Calu3 (cell line): ENCODE data around the gene TTC28. TPM values are rescaled to one million over a fixed set of nuclear protein-coding genes. Genes with fewer than 3 reads are reported as not detected.

ENCODE experiments used
- BruUV-seq: library from RNA; stranded (reverse); fragments of 400-500 nt; replicated peaks from 2 replicates; lab custom pipeline; 2021; lab: Mats Ljungman, UMichigan
- CTCF ChIA-PET: fragments of 300-600 bp; sonication (Branson Sonifier 250); formaldehyde crosslinking; loops from one replicate; lab custom pipeline; 2022; ENCODE audit warnings: antibody characterized with exemption; lab: Charles Lee
- DNase-seq: peaks from one replicate; pipeline ENCODE4 v3.0.0; 2022
- H3K27ac Mint-ChIP-seq: one replicate; pipeline ENCODE4 v1.8.0; 2022; ENCODE audit warnings: mixed read lengths; ENCODE audit not compliant: unreplicated experiment
- H3K27me3 Mint-ChIP-seq: one replicate; pipeline ENCODE4 v1.8.0; 2022; ENCODE audit warnings: mixed read lengths; ENCODE audit not compliant: unreplicated experiment
- H3K36me3 Mint-ChIP-seq: one replicate; pipeline ENCODE4 v1.8.0; 2022; ENCODE audit warnings: mild to moderate bottlenecking, moderate library complexity, mixed read lengths; ENCODE audit not compliant: insufficient read depth, unreplicated experiment
- H3K4me1 Mint-ChIP-seq: one replicate; pipeline ENCODE4 v1.8.0; 2022; ENCODE audit warnings: mild to moderate bottlenecking, low read depth, mixed read lengths; ENCODE audit not compliant: unreplicated experiment
- H3K4me3 Mint-ChIP-seq: one replicate; pipeline ENCODE4 v1.8.0; 2022; ENCODE audit warnings: mild to moderate bottlenecking, low read depth, moderate library complexity, mixed read lengths; ENCODE audit not compliant: unreplicated experiment
- H3K9me3 Mint-ChIP-seq: one replicate; pipeline ENCODE4 v1.8.0; 2022; ENCODE audit warnings: low read depth, mixed read lengths; ENCODE audit not compliant: unreplicated experiment
- CTCF ChIP-seq: fragments of 200-600 bp; IDR thresholded peaks from one replicate; pipeline ENCODE4 v1.8.0; 2022; ENCODE audit warnings: antibody characterized with exemption; ENCODE audit not compliant: unreplicated experiment
- intact Hi-C: fragments of 100-400 bp; cut with micrococcal nuclease; formaldehyde crosslinking; loops from one replicate; pipeline ENCODE4 v1.10.0; 2022; ENCODE audit not compliant: unreplicated experiment
- total RNA-seq: library from RNA; stranded (reverse); gene quantifications from 2 replicates; pipeline ENCODE4 v1.2.3, GENCODE V29; 2022

TTC28 gene
- total RNA-seq, 1 experiment from 2014 or later, result 5.2 TPM

GRCh38 chr22:28351476-28351875 is 328.2 kb downstream of the TTC28 start:
- no peak for TF ChIP-seq CTCF
- H3K27ac Mint-ChIP-seq, result no peak overlapping the region
- no TSS peak for BruUV-seq
- no peaks in the 10 kb centered on the region for H3K9me3 Mint-ChIP-seq
- no peak overlapping the region for H3K4me3 Mint-ChIP-seq
- intact Hi-C loops, result loop anchor here (10.0 kb wide), 1 partner anchor 73 kb away; no protein-coding TSS in a partner anchor
- no peaks in the 10 kb centered on the region for H3K36me3 Mint-ChIP-seq
- DNase-seq, result no peak
- CTCF ChIA-PET, result interaction anchor here (1.3 kb wide), 1 partner anchor 22 kb away, joined by 3 read pairs; no protein-coding TSS in a partner anchor
- no peaks in the 10 kb centered on the region for H3K4me1 Mint-ChIP-seq
- peaks cover 32% of the 10 kb centered on the region for H3K27me3 Mint-ChIP-seq

DNA sequence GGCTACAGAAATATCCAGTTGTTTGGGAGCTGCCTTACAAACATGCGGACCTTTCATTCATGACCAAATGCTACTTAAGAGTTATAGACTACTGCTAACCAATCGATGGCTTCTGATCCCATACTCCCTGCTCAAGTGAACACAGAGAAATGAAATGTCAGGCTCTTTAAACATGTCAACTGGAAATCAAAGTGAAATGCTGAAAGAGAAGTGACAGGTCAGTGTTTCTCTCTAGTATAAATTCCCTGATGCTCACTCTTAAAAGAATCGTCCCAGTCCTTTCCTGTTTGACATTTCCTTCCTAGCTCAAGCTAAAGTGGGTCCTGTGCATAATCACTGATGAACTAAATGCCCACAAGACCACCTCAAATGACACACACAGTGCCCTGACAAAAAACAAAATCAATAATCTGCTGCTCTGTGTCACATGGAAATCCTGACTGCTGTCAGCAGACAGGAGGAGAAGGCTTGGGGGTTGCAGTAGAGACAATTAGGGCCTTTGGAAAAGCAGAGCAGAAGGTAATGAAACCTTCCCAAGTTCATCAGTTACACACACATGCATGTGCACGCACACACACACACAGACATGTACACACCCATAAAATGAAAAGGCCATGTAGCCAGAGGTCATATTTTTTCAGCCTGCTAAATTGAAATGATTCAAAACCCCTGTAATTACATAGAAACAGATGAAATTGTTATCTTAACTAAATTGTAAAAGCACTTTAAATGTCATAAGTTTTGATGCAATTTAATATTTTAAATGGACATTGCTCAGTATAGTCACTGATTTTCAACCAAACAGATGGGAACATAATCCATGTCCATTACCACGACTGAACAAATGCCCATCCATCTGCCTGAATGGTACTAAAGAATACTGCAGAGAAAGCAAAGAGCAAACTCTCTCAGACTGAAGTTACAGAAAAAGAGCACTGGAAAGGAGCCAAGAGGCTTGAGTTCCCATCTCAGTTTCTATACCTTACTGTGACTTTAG is 330.7 kb downstream of the TTC28 start:
- Mint-ChIP-seq H3K9me3 (no peaks in the 10 kb centered on the region), H3K27ac (no peak overlapping the region), H3K27me3 (peaks cover 53% of the 10 kb centered on the region), H3K4me3 (no peak overlapping the region), H3K4me1 (no peaks in the 10 kb centered on the region), H3K36me3 (no peaks in the 10 kb centered on the region)
- TF ChIP-seq CTCF, result no peak
- intact Hi-C loops, result no loop called here
- CTCF ChIA-PET, result no interaction called here
- DNase-seq, result no peak
- no TSS peak for BruUV-seq

GRCh38 chr22:28346308-28346707 is 333.3 kb downstream of the TTC28 start:
- no peak for DNase-seq
- CTCF ChIA-PET, result interaction anchor here (0.7 kb wide), 1 partner anchor 34 kb away, joined by 6 read pairs; no protein-coding TSS in a partner anchor

More at GRCh38 chr22:28346308-28346707, 333.3 kb downstream of the TTC28 start:
- Mint-ChIP-seq H3K27ac (no peak overlapping the region), H3K4me1 (no peaks in the 10 kb centered on the region), H3K9me3 (no peaks in the 10 kb centered on the region), H3K27me3 (peaks cover 30% of the 10 kb centered on the region), H3K36me3 (no peaks in the 10 kb centered on the region), H3K4me3 (no peak overlapping the region)
- intact Hi-C loops, result no loop called here
- no TSS peak for BruUV-seq
- no peak for TF ChIP-seq CTCF
